ENCODE data around the gene PPIL4. TPM values are rescaled to one million over a fixed set of nuclear protein-coding genes. Genes with fewer than 3 reads are reported as not detected.

PPIL4 gene
- total and polyA plus RNA-seq, 2 donors (not counting 3 experiments of a cell fraction or from before 2014, with no cell fraction given), result 2.2 to 27.8 TPM

DNA sequence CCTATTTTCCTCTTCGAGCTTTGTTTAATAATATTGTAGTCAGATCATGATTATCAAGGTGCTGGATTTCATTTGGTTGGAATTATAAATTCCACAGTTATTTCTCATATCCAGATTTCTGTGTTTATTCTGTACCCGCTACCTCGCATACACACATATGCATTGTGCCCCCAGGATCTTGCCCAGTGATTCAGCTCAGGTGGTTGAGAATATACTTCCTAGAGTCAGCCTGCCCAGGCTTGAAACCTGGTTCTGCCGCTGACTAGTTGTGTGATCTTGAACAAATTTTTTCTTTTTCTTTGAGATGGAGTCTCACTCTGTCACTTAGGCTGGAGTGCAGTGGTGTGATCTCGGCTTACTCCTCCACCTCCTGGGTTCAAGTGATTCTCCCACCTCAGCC is 35.0 kb upstream of the PPIL4 start:
- ChIA-PET POLR2A (no interaction called here), CTCF (no interaction called here)
- intact Hi-C loops (cut with micrococcal nuclease), result no loop called here
- Histone ChIP-seq H3K9me3 (replicated peaks; ENCODE audit: control insufficient read depth, insufficient read depth, low read length) (no peaks in the 10 kb centered on the region), H3K4me3 (replicated peaks in 1 of 3; ENCODE audit: insufficient read depth in 1 of 3, low read depth in 1 of 3, low read length in 3 of 3) (no peak overlapping the region), H4K20me1 (replicated peaks; ENCODE audit: control insufficient read depth, extremely low read depth, insufficient read depth, low read length) (no peaks in the 10 kb centered on the region), H3K27ac (ENCODE audit: insufficient read depth, low read depth, low read length) (no peak overlapping the region), H3K4me1 (ENCODE audit: control insufficient read depth, extremely low read depth, insufficient read depth, low read length) (no peaks in the 10 kb centered on the region), H3K79me2 (ENCODE audit: control insufficient read depth, insufficient read depth, low read length) (no peaks in the 10 kb centered on the region), H2AFZ (ENCODE audit: low read depth, low read length) (no peak overlapping the region), H3K9me1 (replicated peaks; ENCODE audit: control insufficient read depth, extremely low read depth, insufficient read depth, low read length) (no peaks in the 10 kb centered on the region), H3K9ac (replicated peaks; ENCODE audit: extremely low read depth, insufficient read depth, low read length) (no peak overlapping the region), H3K4me2 (ENCODE audit: insufficient read depth, low read length) (no peak overlapping the region), H3K27me3 (ENCODE audit: control insufficient read depth in 2 of 2, insufficient read depth in 2 of 2, low read length in 2 of 2) (no peaks in the 10 kb centered on the region), H3K36me3 (ENCODE audit: control insufficient read depth in 2 of 2, extremely low read depth in 1 of 2, insufficient read depth in 2 of 2, low read length in 2 of 2) (peaks cover 0 to 8% of the 10 kb centered on the region in 2 experiments)
- dilution Hi-C loops (cut with MboI; ENCODE audit: extremely low pct_ligation_motif_present, low sequenced_read_pairs), result no loop called here
- BruUV-seq (replicated peaks), result no TSS peak
- DNase-seq (ENCODE audit: low read depth, low spot score) (no peak), FAIRE-seq (no peak)
- TF ChIP-seq EZH2 (IDR thresholded peaks at IDR 0.05; ENCODE audit: borderline replicate concordance, low read depth, low read length, severe bottlenecking), result no peak
- TF ChIP-seq MYC (IDR thresholded peaks at IDR 0.05; ENCODE audit: low read depth, low read length), result no peak
- no peak for TF ChIP-seq JUN (IDR thresholded peaks at IDR 0.05; ENCODE audit: borderline replicate concordance, insufficient read depth, insufficient read length, low read depth)
- TF ChIP-seq POLR2A (IDR thresholded peaks at IDR 0.05; ENCODE audit: low read depth, low read length), result no peak
- TF ChIP-seq GATA2 (IDR thresholded peaks at IDR 0.05; ENCODE audit: insufficient read depth, insufficient read length, low read depth, low read length), result no peak
- no peak for TF ChIP-seq POLR2AphosphoS5 (IDR thresholded peaks at IDR 0.05; ENCODE audit: insufficient read depth, low read depth, low read length)
- TF ChIP-seq FOS (IDR thresholded peaks at IDR 0.05; ENCODE audit: borderline replicate concordance, insufficient read depth, low read length), result no peak
- TF ChIP-seq, protein P1, sequence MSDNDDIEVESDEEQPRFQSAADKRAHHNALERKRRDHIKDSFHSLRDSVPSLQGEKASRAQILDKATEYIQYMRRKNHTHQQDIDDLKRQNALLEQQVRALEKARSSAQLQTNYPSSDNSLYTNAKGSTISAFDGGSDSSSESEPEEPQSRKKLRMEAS (IDR thresholded peaks at IDR 0.05; ENCODE audit: insufficient read depth, insufficient read length), result no peak
- TF ChIP-seq, protein P2, sequence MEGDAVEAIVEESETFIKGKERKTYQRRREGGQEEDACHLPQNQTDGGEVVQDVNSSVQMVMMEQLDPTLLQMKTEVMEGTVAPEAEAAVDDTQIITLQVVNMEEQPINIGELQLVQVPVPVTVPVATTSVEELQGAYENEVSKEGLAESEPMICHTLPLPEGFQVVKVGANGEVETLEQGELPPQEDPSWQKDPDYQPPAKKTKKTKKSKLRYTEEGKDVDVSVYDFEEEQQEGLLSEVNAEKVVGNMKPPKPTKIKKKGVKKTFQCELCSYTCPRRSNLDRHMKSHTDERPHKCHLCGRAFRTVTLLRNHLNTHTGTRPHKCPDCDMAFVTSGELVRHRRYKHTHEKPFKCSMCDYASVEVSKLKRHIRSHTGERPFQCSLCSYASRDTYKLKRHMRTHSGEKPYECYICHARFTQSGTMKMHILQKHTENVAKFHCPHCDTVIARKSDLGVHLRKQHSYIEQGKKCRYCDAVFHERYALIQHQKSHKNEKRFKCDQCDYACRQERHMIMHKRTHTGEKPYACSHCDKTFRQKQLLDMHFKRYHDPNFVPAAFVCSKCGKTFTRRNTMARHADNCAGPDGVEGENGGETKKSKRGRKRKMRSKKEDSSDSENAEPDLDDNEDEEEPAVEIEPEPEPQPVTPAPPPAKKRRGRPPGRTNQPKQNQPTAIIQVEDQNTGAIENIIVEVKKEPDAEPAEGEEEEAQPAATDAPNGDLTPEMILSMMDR (IDR thresholded peaks at IDR 0.05; ENCODE audit: extremely low read depth in 1 of 2, insufficient read depth in 1 of 2, low read depth in 1 of 2, low read length in 2 of 2), result no peak
